Measurements from ENCODE around the gene TNIP1.

- TF ChIP-seq CTCF (IDR thresholded peaks at IDR 0.05; ENCODE audit: low read depth, low read length, poor library complexity, severe bottlenecking) = no peak
- TF ChIP-seq EZH2phosphoT487 (IDR thresholded peaks at IDR 0.05; ENCODE audit: borderline replicate concordance, low read length) = no peak
These were observed 20.1 kb downstream of the TNIP1 start for GRCh38 chr5:151060742-151061141.

Data from DOHH2 (cell line).